NT2/D1 (cell line): ENCODE measurements around the gene CCDC171.

Source experiments
- DNase-seq: peaks from one replicate; pipeline ENCODE4 v3.0.0-alpha.2; 2011; ENCODE audit warnings: low read depth, low spot score
- H3K27me3 ChIP-seq: 2 replicates; pipeline ENCODE4 v1.6.0; 2011; ENCODE audit warnings: mild to moderate bottlenecking; ENCODE audit not compliant: insufficient read length, insufficient read depth
- H3K36me3 ChIP-seq: 2 replicates; pipeline ENCODE4 v1.6.1; 2011; ENCODE audit warnings: mild to moderate bottlenecking, low read length, mixed read lengths; ENCODE audit not compliant: insufficient read depth, insufficient read length
- H3K4me1 ChIP-seq: 2 replicates; pipeline ENCODE4 v1.5.1; 2011; ENCODE audit not compliant: insufficient read depth, insufficient read length
- H3K4me3 ChIP-seq: 2 replicates; pipeline ENCODE4 v1.5.1; 2011; ENCODE audit warnings: low read depth; ENCODE audit not compliant: insufficient read length
- H3K9ac ChIP-seq: 2 replicates; pipeline ENCODE4 v1.6.0; 2011; ENCODE audit warnings: low read depth; ENCODE audit not compliant: insufficient read length
- H3K9me3 ChIP-seq: 2 replicates; pipeline ENCODE4 v1.5.1; 2011; ENCODE audit warnings: mild to moderate bottlenecking, low read length; ENCODE audit not compliant: insufficient read depth
- SUZ12 ChIP-seq: IDR thresholded peaks from 2 replicates; pipeline ENCODE4 v1.6.1; 2011; ENCODE audit not compliant: insufficient read length, insufficient read depth; ENCODE audit errors: extremely low read depth
- YY1 ChIP-seq: IDR thresholded peaks from 2 replicates; pipeline ENCODE4 v1.6.1; 2011; ENCODE audit not compliant: insufficient read length, insufficient read depth
- ZNF274 ChIP-seq: IDR thresholded peaks from 2 replicates; pipeline ENCODE4 v1.6.1; 2011; ENCODE audit warnings: mild to moderate bottlenecking, low read depth, low read length

The CCDC171 gene

DNA sequence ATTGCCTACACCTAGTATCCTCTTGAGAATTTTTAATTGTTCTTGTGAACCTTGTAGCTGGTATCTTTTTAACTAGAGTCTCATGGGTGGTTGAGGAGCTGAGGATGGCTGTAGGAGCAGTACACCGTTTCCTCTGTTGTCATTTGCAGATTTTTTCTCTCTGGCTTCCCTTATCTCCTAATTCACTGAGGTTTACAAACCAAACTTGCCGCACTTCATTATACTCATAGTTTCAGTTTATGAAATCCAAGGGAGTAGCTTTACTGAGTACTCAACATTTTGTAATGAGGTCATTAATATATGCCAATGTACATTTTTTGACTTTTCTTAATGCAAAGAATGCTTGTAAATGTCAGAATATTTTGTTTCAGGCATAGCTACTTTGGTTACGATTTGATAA lies 154.2 kb downstream of the CCDC171 start:
- Histone ChIP-seq H3K4me1 (no peaks in the 10 kb centered on the region), H3K27me3 (no peaks in the 10 kb centered on the region), H3K36me3 (no peaks in the 10 kb centered on the region), H3K4me3 (no peak overlapping the region), H3K9me3 (no peaks in the 10 kb centered on the region), H3K9ac (no peak overlapping the region)
- TF ChIP-seq ZNF274 (no peak), SUZ12 (no peak), YY1 (no peak)
- no peak for DNase-seq

- no peaks in the 10 kb centered on the region for H3K36me3 ChIP-seq
- no peaks in the 10 kb centered on the region for H3K4me1 ChIP-seq
- TF ChIP-seq ZNF274 (no peak), YY1 (no peak), SUZ12 (no peak)
- H3K9ac ChIP-seq = no peak overlapping the region
- no peak overlapping the region for H3K4me3 ChIP-seq
- no peak for DNase-seq
- no peaks in the 10 kb centered on the region for H3K27me3 ChIP-seq
- no peaks in the 10 kb centered on the region for H3K9me3 ChIP-seq
These were observed 158.7 kb downstream of the CCDC171 start for GRCh38 chr9:15711531-15711930.

DNA sequence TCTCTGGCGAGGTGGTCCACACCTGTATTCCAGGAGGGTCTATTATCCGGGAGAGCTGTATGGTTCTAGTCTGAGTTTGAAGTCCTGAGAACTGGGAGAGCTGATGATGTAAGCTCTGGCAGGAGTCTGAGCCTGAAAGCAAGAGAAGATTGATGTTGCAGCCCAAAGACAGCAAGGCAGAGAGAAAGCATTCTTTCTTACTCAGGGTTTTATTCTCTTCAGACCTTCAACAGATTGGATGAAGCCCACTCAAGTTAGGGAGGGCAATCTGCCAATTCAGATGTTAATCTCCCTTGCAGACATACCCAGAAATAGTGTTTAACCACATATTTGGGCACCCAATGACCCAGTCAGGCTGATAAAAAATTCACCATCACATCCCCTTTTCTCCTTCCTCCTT lies 159.1 kb downstream of the CCDC171 start:
- Histone ChIP-seq H3K27me3 (no peaks in the 10 kb centered on the region), H3K9me3 (no peaks in the 10 kb centered on the region), H3K9ac (no peak overlapping the region), H3K36me3 (no peaks in the 10 kb centered on the region), H3K4me3 (no peak overlapping the region), H3K4me1 (no peaks in the 10 kb centered on the region)
- DNase-seq = no peak
- TF ChIP-seq YY1 (no peak), SUZ12 (no peak), ZNF274 (no peak)

DNA sequence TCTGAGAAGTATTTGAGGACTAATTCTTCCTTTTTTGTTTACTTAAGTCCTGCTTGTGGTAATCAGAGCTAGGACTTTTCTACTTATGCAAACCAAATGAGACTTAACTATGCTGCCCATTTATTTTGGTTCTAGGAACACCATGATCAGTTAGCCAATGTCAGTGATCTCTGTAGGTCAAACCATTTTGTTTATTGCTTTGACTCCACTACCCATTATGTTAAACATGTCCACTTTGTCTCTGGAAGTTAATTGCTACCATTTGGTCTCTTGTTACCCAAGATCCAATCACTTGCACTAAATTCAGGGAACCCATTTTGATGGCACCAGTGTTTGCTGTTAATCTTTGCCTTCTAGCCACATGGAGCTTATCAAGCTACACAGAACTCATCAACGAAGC lies 161.9 kb downstream of the CCDC171 start:
- H3K9ac ChIP-seq = no peak overlapping the region
- no peaks in the 10 kb centered on the region for H3K9me3 ChIP-seq
- no peaks in the 10 kb centered on the region for H3K27me3 ChIP-seq
- no peak for DNase-seq
- H3K4me1 ChIP-seq = no peaks in the 10 kb centered on the region
- TF ChIP-seq SUZ12 (no peak), YY1 (no peak), ZNF274 (no peak)
- no peaks in the 10 kb centered on the region for H3K36me3 ChIP-seq
- no peak overlapping the region for H3K4me3 ChIP-seq

GRCh38 chr9:15717290-15717967 lies 164.6 kb downstream of the CCDC171 start:
- TF ChIP-seq YY1 (no peak), SUZ12 (no peak), ZNF274 (no peak)
- no peaks in the 10 kb centered on the region for H3K36me3 ChIP-seq

DNA sequence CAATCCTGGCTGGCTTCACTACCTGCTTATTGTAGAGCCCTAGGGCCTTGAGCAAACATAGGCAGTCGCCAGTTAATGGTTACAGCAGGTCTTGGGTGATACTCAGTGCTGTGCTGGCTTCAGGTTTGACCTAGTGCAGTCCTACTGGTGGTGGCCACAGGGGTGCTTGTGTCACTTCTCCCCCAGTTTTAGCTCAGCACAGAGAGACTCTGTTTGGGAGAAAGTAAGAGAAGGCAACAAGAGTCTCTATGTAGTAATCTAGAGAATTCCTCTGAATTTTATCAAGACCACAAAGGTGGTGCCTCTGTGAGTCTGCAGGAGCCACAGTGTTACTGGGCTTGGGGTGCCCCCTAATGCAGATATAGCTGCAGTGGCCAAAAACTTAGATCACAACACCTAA lies 165.6 kb downstream of the CCDC171 start:
- Histone ChIP-seq H3K9ac (no peak overlapping the region), H3K36me3 (no peaks in the 10 kb centered on the region), H3K4me1 (no peaks in the 10 kb centered on the region), H3K27me3 (no peaks in the 10 kb centered on the region), H3K4me3 (no peak overlapping the region), H3K9me3 (no peaks in the 10 kb centered on the region)
- no peak for DNase-seq
- TF ChIP-seq SUZ12 (no peak), YY1 (no peak), ZNF274 (no peak)

More at GRCh38 chr9:15717290-15717967, 164.6 kb downstream of the CCDC171 start:
- Histone ChIP-seq H3K9ac (no peak overlapping the region), H3K9me3 (no peaks in the 10 kb centered on the region), H3K4me3 (no peak overlapping the region), H3K4me1 (no peaks in the 10 kb centered on the region), H3K27me3 (no peaks in the 10 kb centered on the region)
- DNase-seq = no peak

- no peak for DNase-seq
- H3K27me3 ChIP-seq = no peaks in the 10 kb centered on the region
- no peak overlapping the region for H3K9ac ChIP-seq
- H3K4me3 ChIP-seq = no peak overlapping the region
- no peak for TF ChIP-seq SUZ12
- TF ChIP-seq ZNF274 = no peak
- TF ChIP-seq YY1 = no peak
- H3K4me1 ChIP-seq = no peaks in the 10 kb centered on the region
- H3K9me3 ChIP-seq = no peaks in the 10 kb centered on the region
- no peaks in the 10 kb centered on the region for H3K36me3 ChIP-seq
These were observed 168.0 kb downstream of the CCDC171 start for GRCh38 chr9:15720861-15721260.
